Measurements from ENCODE around the gene SPATA6.

DNA sequence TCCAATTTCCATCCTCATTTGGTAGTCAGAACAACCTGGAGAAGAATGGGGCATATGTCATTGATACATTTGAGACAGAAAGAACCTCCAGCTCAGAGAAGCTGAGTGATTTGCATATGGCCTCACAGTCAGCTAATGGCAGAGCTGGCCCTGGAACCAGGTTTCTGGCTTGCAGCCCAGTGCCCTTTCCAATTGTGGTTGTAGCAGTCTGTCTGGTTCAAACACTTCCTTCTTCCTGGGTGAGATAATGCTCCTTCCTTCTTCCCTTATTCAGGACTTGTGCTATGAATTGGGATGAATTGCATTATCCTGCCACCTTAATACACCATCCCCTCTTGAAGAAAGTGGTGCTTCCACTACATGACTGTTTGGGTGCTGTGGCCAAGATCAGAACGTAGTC, 225.3 kb downstream of the SPATA6 start:
- no peak for TF ChIP-seq POLR2AphosphoS5 (IDR thresholded peaks at IDR 0.05; ENCODE audit: low read depth, low read length)
- no peak for TF ChIP-seq POLR2A (IDR thresholded peaks at IDR 0.05; ENCODE audit: low read depth, low read length)
